ENCODE results near the gene UCKL1. TPM values are rescaled to one million over a fixed set of nuclear protein-coding genes. Genes with fewer than 3 reads are reported as not detected.
A peak's percentile ranks its signal among the peaks of the same experiment; 100 is the strongest.

Gene UCKL1
- total and polyA plus RNA-seq, 3 donors from 2014 or later: 35.0 to 78.0 (median 72.6) TPM

DNA sequence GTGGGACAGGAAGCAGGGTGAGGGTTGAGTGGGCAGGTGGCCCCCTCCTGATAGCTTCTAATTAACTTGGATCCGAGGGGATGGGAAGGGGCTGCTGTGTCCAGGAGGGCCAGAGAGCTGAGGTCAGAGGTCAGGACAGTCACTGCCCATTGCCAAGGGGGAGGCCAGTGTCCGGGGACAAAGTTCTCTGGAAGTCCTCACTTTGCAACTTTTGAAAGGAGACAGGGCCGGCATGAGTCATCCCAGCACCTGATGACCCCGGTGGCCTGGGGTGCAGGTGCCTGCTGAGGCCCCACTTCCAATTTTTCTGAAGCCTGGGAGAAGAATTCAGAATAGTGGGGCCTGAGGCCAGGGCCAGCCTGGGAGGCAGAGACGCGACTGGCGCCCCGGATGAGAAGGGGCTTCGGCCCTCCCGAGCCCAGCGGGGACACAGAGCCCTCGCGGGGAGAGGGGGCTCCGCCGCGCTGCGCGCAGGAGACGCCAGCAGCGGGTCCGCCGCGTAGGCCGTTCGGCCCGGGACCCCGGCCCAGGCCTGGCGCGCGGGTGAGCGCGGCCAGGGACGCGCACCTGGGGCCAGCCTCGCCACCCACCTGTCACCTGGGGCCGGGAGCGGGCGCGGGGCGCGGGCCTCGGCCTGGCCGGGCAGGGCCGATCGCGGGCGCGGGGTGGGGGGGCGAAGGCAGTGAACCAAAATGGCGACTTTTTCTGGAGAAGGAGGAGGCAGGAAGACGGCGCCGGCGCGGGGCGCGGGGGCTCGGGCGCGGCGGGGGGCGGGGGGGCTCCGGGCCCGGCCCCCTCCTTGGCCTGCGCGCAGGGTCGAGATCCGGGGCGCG is 12.9 kb upstream of the UCKL1 start:
- H3K27me3 ChIP-seq: no peaks in the 10 kb centered on the region
- no peaks in the 10 kb centered on the region for H3K36me3 ChIP-seq (ENCODE audit: low read depth, missing control alignments)
- H3K4me1 ChIP-seq: peaks cover 12% of the 10 kb centered on the region
- peak; percentile 15 for DNase-seq
- H3K9me3 ChIP-seq: no peaks in the 10 kb centered on the region
- H3K4me3 ChIP-seq: peak overlapping the region; percentile 54 to 69
- intact Hi-C loops (cut with DNase I; ENCODE audit: low total_unique reads): no loop called here
- 1 to 5% methylated on average over 4 to 47 of the region's 70 CpGs for WGBS, 2 donors
- TF ChIP-seq, protein P1, sequence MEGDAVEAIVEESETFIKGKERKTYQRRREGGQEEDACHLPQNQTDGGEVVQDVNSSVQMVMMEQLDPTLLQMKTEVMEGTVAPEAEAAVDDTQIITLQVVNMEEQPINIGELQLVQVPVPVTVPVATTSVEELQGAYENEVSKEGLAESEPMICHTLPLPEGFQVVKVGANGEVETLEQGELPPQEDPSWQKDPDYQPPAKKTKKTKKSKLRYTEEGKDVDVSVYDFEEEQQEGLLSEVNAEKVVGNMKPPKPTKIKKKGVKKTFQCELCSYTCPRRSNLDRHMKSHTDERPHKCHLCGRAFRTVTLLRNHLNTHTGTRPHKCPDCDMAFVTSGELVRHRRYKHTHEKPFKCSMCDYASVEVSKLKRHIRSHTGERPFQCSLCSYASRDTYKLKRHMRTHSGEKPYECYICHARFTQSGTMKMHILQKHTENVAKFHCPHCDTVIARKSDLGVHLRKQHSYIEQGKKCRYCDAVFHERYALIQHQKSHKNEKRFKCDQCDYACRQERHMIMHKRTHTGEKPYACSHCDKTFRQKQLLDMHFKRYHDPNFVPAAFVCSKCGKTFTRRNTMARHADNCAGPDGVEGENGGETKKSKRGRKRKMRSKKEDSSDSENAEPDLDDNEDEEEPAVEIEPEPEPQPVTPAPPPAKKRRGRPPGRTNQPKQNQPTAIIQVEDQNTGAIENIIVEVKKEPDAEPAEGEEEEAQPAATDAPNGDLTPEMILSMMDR (IDR thresholded peaks at IDR 0.05): no peak
- no peak for TF ChIP-seq POLR2A (IDR thresholded peaks at IDR 0.05)
- H3K27ac ChIP-seq: peak overlapping the region in 1 of 2 donors; percentile 75

GRCh38 chr20:63968136-63968927 is 12.1 kb upstream of the UCKL1 start:
- WGBS, 2 donors: 71 to 80% methylated on average over 12 to 14 of the region's 14 CpGs
- TF ChIP-seq, protein P1 (IDR thresholded peaks at IDR 0.05): no peak
- TF ChIP-seq POLR2A (IDR thresholded peaks at IDR 0.05): no peak
- Histone ChIP-seq H3K36me3 (ENCODE audit: low read depth, missing control alignments) (no peaks in the 10 kb centered on the region), H3K4me3 (peak overlapping the region in 1 of 2 donors; percentile 54), H3K4me1 (peaks cover 12% of the 10 kb centered on the region), H3K27me3 (no peaks in the 10 kb centered on the region), H3K27ac (no peak overlapping the region), H3K9me3 (no peaks in the 10 kb centered on the region)
- intact Hi-C loops (cut with DNase I; ENCODE audit: low total_unique reads): no loop called here
- no peak for DNase-seq

DNA sequence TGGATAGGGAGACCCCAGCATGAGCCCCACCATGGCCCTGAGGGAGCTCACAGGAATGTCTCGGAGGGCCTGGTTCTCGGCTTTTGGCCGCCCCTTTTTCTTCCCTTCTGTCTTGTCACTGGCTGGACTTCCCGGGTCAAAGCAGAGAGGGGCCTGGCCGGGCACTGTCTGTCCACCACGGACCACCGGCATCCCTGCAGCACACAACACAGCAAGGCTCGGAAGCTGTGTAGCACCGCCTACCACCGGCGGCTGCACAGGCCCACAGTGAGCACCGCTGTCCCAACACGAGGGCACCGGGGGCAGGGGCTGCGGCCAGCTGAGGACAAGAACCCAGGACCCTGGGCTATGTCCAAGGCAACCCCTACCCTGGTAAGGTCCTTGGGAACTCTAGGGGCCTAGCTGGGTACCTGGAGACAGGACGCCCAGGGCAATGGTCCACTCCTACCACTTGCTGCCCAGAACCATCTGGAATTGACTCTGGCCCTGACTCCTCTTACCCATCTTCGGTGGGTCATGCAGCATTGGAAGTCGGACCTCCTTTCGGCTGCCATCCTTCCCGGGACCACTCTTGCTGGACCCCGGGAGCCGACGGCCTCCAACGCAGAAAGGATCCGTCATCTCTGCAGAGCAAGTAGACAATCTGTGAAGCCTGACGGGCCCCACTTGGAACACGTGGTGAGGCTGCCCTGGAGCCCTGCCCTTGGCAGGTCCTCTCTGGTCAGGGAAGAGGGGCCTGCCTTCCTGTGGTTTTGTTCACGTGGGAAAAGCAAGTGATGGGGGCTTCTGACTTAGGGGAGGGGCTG is 11.3 kb upstream of the UCKL1 start:
- WGBS, 2 donors: 89 to 96% methylated on average over 11 to 24 of the region's 28 CpGs
- no peaks in the 10 kb centered on the region for H3K9me3 ChIP-seq
- H3K27me3 ChIP-seq: no peaks in the 10 kb centered on the region
- peaks cover 12% of the 10 kb centered on the region for H3K4me1 ChIP-seq
- intact Hi-C loops (cut with DNase I; ENCODE audit: low total_unique reads): no loop called here
- no peak for DNase-seq
- no peak overlapping the region for H3K4me3 ChIP-seq
- no peak overlapping the region for H3K27ac ChIP-seq
- H3K36me3 ChIP-seq (ENCODE audit: low read depth, missing control alignments): no peaks in the 10 kb centered on the region
- TF ChIP-seq, protein P1 (IDR thresholded peaks at IDR 0.05): no peak
- no peak for TF ChIP-seq POLR2A (IDR thresholded peaks at IDR 0.05)

DNA sequence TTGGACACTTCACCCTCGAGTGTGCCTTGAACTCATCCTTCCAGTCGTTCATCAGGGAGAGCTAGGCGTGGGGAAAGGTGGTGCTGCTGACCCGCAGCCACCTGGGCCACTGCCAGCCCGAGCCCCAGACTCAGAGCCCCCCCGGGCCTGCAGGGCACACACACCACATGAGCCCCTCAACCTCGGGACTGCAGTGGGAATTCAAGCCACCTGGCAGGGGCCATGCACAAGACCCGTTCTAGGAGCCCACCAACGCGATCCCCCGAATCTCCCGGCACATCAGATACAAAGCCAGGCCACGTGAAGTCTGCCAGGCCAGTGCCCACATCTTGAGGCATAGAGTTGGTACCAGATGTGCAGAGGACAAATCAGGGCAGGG is 10.7 kb upstream of the UCKL1 start:
- Histone ChIP-seq H3K9me3 (no peaks in the 10 kb centered on the region), H3K4me1 (peaks cover 12% of the 10 kb centered on the region), H3K36me3 (ENCODE audit: low read depth, missing control alignments) (no peaks in the 10 kb centered on the region), H3K27me3 (no peaks in the 10 kb centered on the region), H3K4me3 (no peak overlapping the region), H3K27ac (no peak overlapping the region)
- no peak for DNase-seq
- TF ChIP-seq, protein P1 (IDR thresholded peaks at IDR 0.05): no peak
- no peak for TF ChIP-seq POLR2A (IDR thresholded peaks at IDR 0.05)
- intact Hi-C loops (cut with DNase I; ENCODE audit: low total_unique reads): no loop called here
- 80 to 92% methylated on average over 4 to 13 of the region's 13 CpGs for WGBS, 2 donors
